Stimulated activated naive B cell treated with anti-CD40 and anti-IgM and Interleukin-4, amounts not matched to agents 10 μg/mL and 1 μg/mL and 100 μg/mL, for 72 hours (primary cell): ENCODE results near the gene GSK3B.
"Not testable (repeated sequence)": the region's sequence is repeated elsewhere in the genome, so short reads cannot be mapped to it uniquely, and the experiment has no call there.

Experiments
- ATAC-seq, 2 donors: fragments of 150-1000 bp; cut with Tn5 transposase; replicated peaks; 2 replicates each; pipeline ENCODE4 v1.10.0; 2021; ENCODE audit warnings: moderate library complexity in 1 of 2
- DNase-seq: peaks from one replicate; pipeline ENCODE4 v3.0.0; 2021
- H3K27ac Mint-ChIP-seq: one replicate; pipeline ENCODE4 v1.8.0; 2022; ENCODE audit warnings: mild to moderate bottlenecking, mixed read lengths
- H3K27me3 Mint-ChIP-seq, 2 donors: one replicate each; pipeline ENCODE4 v1.8.0; 2022; ENCODE audit warnings: mixed read lengths in 2 of 2
- H3K36me3 Mint-ChIP-seq, 2 donors: one replicate each; pipeline ENCODE4 v1.8.0; 2022; ENCODE audit warnings: mixed read lengths in 2 of 2, mild to moderate bottlenecking in 1 of 2
- H3K4me1 Mint-ChIP-seq, 2 donors: one replicate each; pipeline ENCODE4 v1.8.0; 2022; ENCODE audit warnings: mixed read lengths in 2 of 2, mild to moderate bottlenecking in 1 of 2
- H3K4me3 Mint-ChIP-seq, 2 donors: one replicate each; pipeline ENCODE4 v1.8.0; 2022; ENCODE audit warnings: mild to moderate bottlenecking in 2 of 2, mixed read lengths in 2 of 2, moderate library complexity in 1 of 2
- H3K9me3 Mint-ChIP-seq, 2 donors: one replicate each; pipeline ENCODE4 v1.8.0; 2022; ENCODE audit warnings: mixed read lengths in 2 of 2, mild to moderate bottlenecking in 1 of 2

GSK3B gene

DNA sequence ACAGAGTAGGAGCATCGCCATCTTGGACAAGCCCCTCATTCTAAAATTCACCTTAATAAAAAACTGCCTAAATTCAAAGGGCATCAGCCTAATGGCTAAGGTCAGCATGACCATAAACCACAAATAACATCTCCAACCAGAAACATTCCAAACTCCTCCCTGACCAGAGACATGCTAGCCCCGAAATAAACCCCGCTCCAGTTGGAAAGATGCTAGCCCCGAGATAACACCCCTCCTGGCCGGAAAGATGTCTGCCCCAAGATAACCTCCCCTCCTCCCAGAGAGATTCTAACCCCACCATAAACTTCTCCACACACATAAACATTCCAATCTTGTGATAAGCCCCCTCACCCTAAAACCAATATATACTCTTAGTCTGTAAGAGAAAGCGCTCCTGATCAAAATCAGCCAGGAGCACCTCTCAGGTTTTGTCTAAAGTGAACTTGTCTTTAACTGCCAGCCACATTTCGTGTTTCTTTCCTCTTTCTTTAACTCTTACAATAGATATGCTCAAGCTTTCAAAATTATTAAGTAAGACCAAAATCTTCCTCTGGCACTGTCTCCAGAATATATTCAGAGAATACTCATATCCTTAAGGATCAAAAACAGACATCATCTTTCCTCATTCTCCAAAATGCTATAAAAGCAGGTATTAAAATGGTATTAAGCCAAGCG is 104.1 kb downstream of the GSK3B start:
- H3K36me3 Mint-ChIP-seq: peaks cover 38 to 40% of the 10 kb centered on the region in 2 donors
- H3K27ac Mint-ChIP-seq: no peak overlapping the region
- H3K9me3 Mint-ChIP-seq: peaks cover 6 to 9% of the 10 kb centered on the region in 2 donors
- DNase-seq (no peak), ATAC-seq (no peak)
- H3K4me3 Mint-ChIP-seq: no peak overlapping the region
- H3K27me3 Mint-ChIP-seq: no peaks in the 10 kb centered on the region
- H3K4me1 Mint-ChIP-seq: peaks cover 11 to 33% of the 10 kb centered on the region in 2 donors

DNA sequence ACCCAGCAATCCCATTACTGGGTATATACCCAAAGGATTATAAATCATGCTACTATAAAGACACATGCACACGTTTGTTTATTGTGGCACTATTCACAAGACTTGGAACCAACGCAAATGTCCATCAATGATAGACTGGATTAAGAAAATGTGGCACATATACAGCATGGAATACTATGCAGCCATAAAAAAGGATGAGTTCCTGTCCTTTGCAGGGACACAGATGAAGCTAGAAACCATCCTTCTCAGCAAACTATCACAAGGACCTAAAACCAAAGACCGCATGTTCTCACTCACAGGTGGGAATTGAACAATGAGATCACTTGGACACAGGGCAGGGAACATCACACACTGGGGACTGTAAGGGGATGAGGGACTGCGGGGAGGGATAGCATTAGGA is 107.4 kb downstream of the GSK3B start:
- not testable (repeated sequence) for ATAC-seq, H3K27ac Mint-ChIP-seq, DNase-seq, H3K27me3 Mint-ChIP-seq, H3K4me3 Mint-ChIP-seq
- peaks cover 21 to 24% of the 10 kb centered on the region in 2 donors for H3K9me3 Mint-ChIP-seq
- H3K4me1 Mint-ChIP-seq: peaks cover 27 to 42% of the 10 kb centered on the region in 2 donors
- H3K36me3 Mint-ChIP-seq: peaks cover 56 to 60% of the 10 kb centered on the region in 2 donors

DNA sequence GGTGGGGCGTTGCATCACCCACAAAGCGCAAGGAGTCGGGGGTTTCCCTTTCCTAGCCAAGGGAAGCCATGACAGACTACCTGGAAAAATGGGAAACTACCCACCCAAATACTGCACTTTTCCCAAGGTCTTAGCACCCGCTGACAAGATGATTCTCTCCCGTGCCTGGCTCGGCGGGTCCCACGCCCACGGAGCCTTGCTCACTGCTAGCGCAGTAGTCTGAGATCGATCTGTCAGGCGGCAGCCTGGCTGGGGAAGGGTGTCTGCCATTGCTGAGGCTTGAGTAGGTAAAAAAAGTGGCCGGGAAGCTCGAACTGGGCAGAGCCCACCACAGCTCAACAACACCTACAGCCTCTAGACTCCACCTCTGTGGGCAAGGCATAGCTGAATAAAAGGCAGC is 112.9 kb downstream of the GSK3B start:
- peaks cover 30 to 35% of the 10 kb centered on the region in 2 donors for H3K4me1 Mint-ChIP-seq

DNA sequence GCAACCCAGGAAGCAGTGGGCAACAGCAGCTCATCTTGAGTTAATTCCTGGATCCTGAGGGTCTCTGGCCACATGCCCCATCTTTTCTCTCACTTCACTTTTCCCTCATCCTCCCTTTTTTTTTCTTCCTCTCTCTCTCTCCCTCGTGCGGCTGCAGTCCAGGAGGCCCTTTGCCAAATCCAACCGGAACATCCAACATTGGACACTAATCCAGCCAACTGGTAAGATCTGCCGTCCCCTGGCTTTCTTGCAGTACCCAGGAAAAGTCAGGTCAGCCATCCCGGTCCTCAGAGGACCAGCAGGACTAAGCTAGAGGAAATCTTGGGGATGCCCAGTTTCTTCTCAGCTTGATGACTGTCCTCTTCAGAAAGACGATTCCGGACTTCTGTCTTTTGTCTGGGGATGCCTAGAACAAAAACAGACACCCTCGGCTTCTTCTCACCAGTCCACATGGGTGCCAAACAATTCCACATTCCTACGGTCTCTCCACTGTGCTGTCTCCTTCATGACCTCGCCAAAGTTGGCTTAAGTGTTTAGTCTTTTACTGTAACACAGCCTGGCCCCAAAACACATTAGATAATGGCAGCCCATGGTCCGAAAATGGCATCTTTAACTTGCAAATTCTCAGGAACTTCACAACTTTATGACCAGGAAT is 115.6 kb downstream of the GSK3B start:
- Mint-ChIP-seq H3K4me3 (no peak overlapping the region), H3K27ac (peak overlapping the region; percentile 21), H3K27me3 (no peaks in the 10 kb centered on the region), H3K4me1 (peaks cover 23 to 25% of the 10 kb centered on the region in 2 donors), H3K36me3 (peaks cover 37 to 43% of the 10 kb centered on the region in 2 donors), H3K9me3 (peaks cover 4% of the 10 kb centered on the region in 2 donors)
- ATAC-seq: no peak
- no peak for DNase-seq

More for the DNA sequence above, 112.9 kb downstream of the GSK3B start:
- Mint-ChIP-seq H3K4me3 (no peak overlapping the region), H3K9me3 (peaks cover 21 to 23% of the 10 kb centered on the region in 2 donors), H3K36me3 (peaks cover 59 to 65% of the 10 kb centered on the region in 2 donors), H3K27me3 (no peaks in the 10 kb centered on the region), H3K27ac (no peak overlapping the region)
- DNase-seq (no peak), ATAC-seq (no peak)

DNA sequence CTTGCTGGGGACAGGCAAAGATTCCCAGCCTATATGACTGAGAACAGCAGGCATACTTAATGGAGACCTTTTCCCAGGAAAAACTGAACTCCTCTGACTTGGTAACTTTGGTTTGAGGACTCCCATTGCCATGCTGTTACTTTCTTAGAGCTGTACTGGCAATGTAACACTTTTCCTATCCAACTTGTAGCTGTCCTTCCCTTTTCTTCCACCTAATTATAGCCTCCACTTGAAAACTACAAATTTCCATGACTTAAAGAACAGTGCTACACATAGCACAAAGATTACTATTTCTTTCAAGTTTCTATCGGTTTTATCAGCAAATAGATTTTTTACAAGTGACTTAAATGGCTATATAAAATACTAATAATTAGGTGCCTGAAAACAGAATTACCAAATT is 116.9 kb downstream of the GSK3B start:
- Mint-ChIP-seq H3K9me3 (no peaks in the 10 kb centered on the region), H3K4me1 (peaks cover 16 to 19% of the 10 kb centered on the region in 2 donors), H3K4me3 (no peak overlapping the region), H3K27ac (no peak overlapping the region), H3K27me3 (no peaks in the 10 kb centered on the region), H3K36me3 (peaks cover 33% of the 10 kb centered on the region in 2 donors)
- no peak for ATAC-seq
- no peak for DNase-seq

DNA sequence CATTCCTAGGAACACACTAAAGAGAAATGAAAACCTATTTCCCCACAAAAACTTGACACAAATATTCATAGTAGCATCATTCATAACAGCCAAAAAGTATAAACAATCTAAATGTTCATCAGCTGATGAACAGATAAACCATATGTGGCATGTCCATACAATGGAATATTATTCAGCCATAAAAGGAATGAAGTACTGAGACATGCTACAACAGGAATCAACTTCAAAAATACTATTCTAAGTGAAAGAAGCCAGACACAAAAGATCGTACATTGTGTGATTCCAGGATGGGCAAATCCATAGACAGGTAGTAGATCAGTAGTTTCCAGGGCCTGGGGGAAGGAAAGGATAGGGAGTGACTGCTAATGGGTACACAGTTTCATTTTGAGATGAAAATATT is 118.0 kb downstream of the GSK3B start:
- ATAC-seq (no peak), DNase-seq (no peak)
- H3K36me3 Mint-ChIP-seq: peaks cover 26 to 31% of the 10 kb centered on the region in 2 donors
- no peak overlapping the region for H3K27ac Mint-ChIP-seq
- peaks cover 13 to 19% of the 10 kb centered on the region in 2 donors for H3K4me1 Mint-ChIP-seq
- no peak overlapping the region for H3K4me3 Mint-ChIP-seq
- no peaks in the 10 kb centered on the region for H3K9me3 Mint-ChIP-seq
- no peaks in the 10 kb centered on the region for H3K27me3 Mint-ChIP-seq

DNA sequence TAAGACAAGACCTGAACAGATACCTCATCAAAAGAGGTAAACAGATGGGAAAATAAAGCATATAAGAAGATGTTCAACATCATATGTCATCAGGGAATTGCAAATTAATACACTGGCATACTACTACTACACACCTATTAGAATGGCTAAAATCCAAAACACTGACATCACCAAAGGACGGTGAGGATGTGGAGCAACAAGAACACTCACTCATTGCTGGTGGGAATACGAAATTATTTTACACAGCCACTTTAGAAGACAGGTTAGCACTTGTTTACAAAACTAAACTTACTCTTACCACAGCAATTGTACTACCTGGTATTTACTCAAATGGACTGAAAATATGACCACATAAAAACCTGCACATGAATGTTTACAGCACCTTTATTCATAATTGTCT is 119.6 kb downstream of the GSK3B start:
- DNase-seq (no peak), ATAC-seq (no peak)
- H3K27me3 Mint-ChIP-seq: no peaks in the 10 kb centered on the region
- no peak overlapping the region for H3K27ac Mint-ChIP-seq
- no peak overlapping the region for H3K4me3 Mint-ChIP-seq
- peaks cover 27 to 31% of the 10 kb centered on the region in 2 donors for H3K36me3 Mint-ChIP-seq
- no peaks in the 10 kb centered on the region for H3K9me3 Mint-ChIP-seq
- peaks cover 13 to 19% of the 10 kb centered on the region in 2 donors for H3K4me1 Mint-ChIP-seq

DNA sequence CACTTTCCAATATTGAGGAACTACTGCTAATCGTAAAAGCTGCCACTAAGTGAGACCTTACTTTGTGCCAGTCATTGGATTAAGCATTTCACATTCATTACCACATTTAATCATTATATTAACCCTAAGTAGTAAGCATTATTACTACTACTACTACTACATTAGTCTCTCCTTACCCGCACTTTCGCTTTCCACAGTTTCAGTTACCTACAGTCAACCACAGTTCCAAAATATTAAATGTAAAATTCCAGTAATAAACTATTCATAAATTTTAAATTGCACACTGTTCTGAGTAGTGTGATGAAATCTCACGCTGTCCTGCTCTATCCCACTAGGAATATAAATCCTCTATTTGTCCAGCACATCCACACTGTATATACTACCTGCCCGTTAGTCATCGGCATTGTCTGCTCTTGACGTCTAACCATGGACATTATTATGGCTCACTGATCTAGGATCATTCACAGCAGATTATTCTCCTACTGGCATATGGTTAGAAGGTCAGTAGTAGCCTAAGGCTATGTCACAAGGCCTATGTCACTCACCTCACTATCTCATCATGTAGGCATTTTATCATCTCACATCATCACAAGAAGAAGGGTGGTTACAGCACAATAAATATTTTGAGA is 121.1 kb downstream of the GSK3B start:
- no peak for DNase-seq
- no peak for ATAC-seq
- no peaks in the 10 kb centered on the region for H3K27me3 Mint-ChIP-seq
- no peak overlapping the region for H3K4me3 Mint-ChIP-seq
- H3K9me3 Mint-ChIP-seq: no peaks in the 10 kb centered on the region
- H3K4me1 Mint-ChIP-seq: peaks cover 8 to 14% of the 10 kb centered on the region in 2 donors
- peaks cover 12 to 19% of the 10 kb centered on the region in 2 donors for H3K36me3 Mint-ChIP-seq
- no peak overlapping the region for H3K27ac Mint-ChIP-seq

DNA sequence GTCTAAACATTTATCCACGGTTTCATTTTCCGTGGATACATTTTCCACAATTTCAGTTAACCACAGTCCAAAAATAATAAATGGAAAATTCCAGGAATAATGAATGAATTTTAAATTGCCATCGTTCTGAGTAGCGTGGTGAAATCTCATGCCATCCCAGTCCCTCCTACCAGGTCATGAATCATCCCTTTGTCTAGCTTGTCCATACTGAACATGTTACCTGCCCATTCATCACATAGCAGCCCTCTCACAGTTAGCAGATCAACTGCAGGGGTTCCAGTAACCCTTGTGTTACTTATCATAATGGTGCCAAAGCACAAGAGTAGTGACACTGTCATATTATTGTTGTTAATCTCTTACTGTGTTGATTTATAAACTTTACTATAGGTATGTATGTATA is 124.5 kb downstream of the GSK3B start:
- Mint-ChIP-seq H3K36me3 (peaks cover 8 to 13% of the 10 kb centered on the region in 2 donors), H3K4me3 (no peak overlapping the region), H3K27ac (no peak overlapping the region), H3K27me3 (no peaks in the 10 kb centered on the region), H3K4me1 (peaks cover 3 to 7% of the 10 kb centered on the region in 2 donors), H3K9me3 (no peaks in the 10 kb centered on the region)
- no peak for DNase-seq
- no peak for ATAC-seq

DNA sequence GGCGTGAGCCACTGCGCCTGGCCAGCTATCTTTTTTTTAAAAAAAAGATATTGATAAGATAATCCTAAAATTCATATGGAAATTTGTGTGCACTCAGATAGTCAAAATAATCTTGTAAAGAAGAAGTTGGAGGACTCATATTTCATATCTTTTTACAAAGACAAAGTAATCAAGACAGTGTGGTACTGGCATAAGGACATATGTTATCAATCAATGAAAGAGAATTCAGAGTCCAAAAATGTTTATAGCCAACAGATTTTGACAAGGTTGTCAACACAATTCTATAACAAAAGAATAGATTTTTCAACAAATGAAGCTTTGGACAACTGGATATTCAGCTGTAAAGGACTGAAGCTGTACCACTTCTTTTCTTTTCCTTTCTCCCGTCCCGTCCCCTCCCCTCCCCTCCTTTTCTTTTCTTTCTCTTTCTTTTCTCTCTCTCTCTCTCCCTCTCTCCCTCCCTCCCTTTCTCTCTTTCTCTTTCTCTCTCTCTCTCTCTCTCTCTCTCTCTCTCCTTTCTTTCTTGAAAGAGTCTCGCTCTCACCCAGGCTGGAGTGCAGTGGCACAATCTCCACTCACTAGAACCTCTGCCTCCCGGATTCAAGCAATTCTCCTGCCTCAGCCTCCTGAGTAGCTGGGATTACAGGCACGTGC is 126.8 kb downstream of the GSK3B start:
- Mint-ChIP-seq H3K4me1 (peaks cover 6 to 13% of the 10 kb centered on the region in 2 donors), H3K36me3 (peaks cover 13 to 19% of the 10 kb centered on the region in 2 donors), H3K9me3 (peaks cover 0 to 2% of the 10 kb centered on the region in 2 donors), H3K4me3 (no peak overlapping the region), H3K27ac (no peak overlapping the region), H3K27me3 (no peaks in the 10 kb centered on the region)
- DNase-seq: no peak
- no peak for ATAC-seq

DNA sequence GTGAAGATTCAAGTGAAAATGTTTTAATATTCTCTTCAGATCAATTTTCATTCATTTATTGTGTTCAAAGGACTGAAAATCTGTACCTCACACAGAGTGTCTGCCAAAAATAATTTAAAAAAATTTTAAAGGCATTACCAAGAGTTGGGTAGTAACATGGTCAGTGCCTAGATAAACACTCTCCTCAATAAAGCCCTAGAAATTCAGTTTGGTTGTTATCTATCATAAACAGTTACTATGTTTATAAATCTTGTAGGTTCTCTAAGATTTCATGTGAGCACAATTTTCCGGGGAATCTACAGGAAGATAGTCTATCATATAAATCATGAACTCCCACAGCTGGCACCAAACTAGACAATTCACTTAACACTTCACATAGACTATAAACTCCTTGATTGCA is 128.6 kb downstream of the GSK3B start:
- H3K27ac Mint-ChIP-seq: no peak overlapping the region

DNA sequence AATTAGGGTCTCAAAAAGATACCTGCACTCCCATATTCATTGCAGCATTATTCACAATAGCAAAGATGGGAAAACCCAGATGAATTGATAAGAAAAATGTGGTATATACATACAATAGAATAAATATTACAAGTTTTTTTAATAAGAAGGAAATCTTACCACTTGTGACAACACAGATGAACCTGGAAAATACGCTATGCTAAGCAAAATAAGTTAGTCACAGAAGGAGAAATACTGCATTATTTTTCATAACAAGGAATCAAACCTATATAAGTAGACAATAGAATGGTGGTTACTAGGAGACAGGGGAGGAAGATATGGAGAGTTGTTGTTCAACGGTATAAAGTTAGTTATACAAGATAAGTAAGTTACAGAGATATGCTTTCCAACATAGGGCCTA is 130.0 kb downstream of the GSK3B start:
- Mint-ChIP-seq H3K9me3 (peaks cover 0 to 2% of the 10 kb centered on the region in 2 donors), H3K36me3 (peaks cover 24 to 31% of the 10 kb centered on the region in 2 donors), H3K27me3 (no peaks in the 10 kb centered on the region), H3K4me3 (no peak overlapping the region), H3K4me1 (peaks cover 6 to 13% of the 10 kb centered on the region in 2 donors), H3K27ac (no peak overlapping the region)
- ATAC-seq (no peak), DNase-seq (no peak)

More for the DNA sequence above, 128.6 kb downstream of the GSK3B start:
- Mint-ChIP-seq H3K4me3 (no peak overlapping the region), H3K4me1 (peaks cover 6 to 13% of the 10 kb centered on the region in 2 donors), H3K36me3 (peaks cover 23 to 32% of the 10 kb centered on the region in 2 donors), H3K9me3 (peaks cover 0 to 2% of the 10 kb centered on the region in 2 donors), H3K27me3 (no peaks in the 10 kb centered on the region)
- no peak for DNase-seq
- ATAC-seq: no peak

DNA sequence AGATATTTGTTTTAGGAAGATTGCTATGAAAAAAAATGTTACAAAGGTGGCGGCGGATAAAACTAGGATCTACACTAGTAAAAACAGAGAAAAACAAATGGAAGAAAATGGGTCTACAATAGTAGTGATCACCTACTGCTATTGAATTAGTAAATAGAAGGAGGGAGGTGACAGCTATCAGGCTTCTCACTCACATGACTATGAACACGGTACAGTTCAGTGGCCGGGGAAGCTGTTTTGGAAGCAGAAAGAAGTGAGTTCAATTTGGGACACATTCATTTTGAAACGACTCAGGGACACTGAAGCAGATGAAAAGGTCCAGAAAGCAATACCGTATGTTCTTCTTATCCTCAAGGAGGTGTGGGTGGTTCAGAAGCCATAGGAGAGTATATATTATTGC is 138.3 kb downstream of the GSK3B start:
- Mint-ChIP-seq H3K27ac (no peak overlapping the region), H3K9me3 (peaks cover 0 to 3% of the 10 kb centered on the region in 2 donors), H3K4me3 (no peak overlapping the region), H3K36me3 (peaks cover 14 to 32% of the 10 kb centered on the region in 2 donors), H3K27me3 (no peaks in the 10 kb centered on the region), H3K4me1 (peaks cover 13 to 14% of the 10 kb centered on the region in 2 donors)
- ATAC-seq (no peak), DNase-seq (no peak)

DNA sequence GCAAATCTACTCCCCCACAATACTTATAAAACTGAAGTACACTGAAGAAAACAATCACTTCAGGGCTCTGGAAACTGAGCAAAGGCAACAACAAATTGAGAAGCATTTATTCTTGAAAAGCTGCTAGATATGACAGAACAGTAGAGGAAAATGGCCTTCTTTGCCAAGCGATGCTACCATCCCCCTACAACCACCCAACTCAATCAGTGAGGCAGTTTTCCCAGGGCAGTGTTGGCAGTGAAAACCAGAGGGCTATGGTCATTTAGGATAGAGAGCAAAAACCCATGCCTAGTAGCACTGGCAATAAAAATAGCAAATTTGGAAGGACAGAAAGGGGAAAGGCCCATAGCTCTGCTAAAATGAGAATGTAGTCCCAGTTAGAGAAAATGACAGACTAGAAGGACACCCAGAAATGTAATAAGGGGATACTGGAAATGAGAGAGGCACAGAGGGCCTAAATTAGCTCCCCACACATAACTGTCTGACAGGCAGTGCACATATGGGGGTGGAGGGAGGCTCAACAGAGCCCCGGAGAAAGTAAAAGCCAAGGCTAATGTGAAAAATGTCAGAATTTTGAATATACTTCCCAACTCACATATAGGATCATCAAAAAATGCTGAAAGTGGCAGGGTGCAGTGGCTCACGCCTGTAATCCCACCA is 143.5 kb downstream of the GSK3B start:
- DNase-seq: no peak
- Mint-ChIP-seq H3K36me3 (peaks cover 9 to 26% of the 10 kb centered on the region in 2 donors), H3K9me3 (no peaks in the 10 kb centered on the region), H3K27me3 (no peaks in the 10 kb centered on the region), H3K4me1 (peaks cover 9 to 16% of the 10 kb centered on the region in 2 donors), H3K27ac (no peak overlapping the region), H3K4me3 (no peak overlapping the region)
- ATAC-seq: no peak
